ENCODE measurements around the gene SRSF11.

Gene SRSF11

GRCh38 chr1:70220517-70221237 is 503 bp upstream of the SRSF11 start:
- in situ Hi-C loops (cut with MboI; ENCODE audit: low sequenced_read_pairs) = no loop called here

- in situ Hi-C loops (cut with MboI; ENCODE audit: low sequenced_read_pairs) = no loop called here
These were observed 1.6 kb downstream of the SRSF11 start for GRCh38 chr1:70222716-70223235.

- in situ Hi-C loops (cut with MboI; ENCODE audit: low sequenced_read_pairs) = no loop called here
These were observed 3.8 kb downstream of the SRSF11 start for GRCh38 chr1:70224954-70225353.

- in situ Hi-C loops (cut with MboI; ENCODE audit: low sequenced_read_pairs) = no loop called here
These were observed 6.3 kb downstream of the SRSF11 start for GRCh38 chr1:70227439-70227838.

GRCh38 chr1:70228670-70229069 is 7.5 kb downstream of the SRSF11 start:
- in situ Hi-C loops (cut with MboI; ENCODE audit: low sequenced_read_pairs) = no loop called here

- in situ Hi-C loops (cut with MboI; ENCODE audit: low sequenced_read_pairs) = no loop called here
These were observed 10.3 kb downstream of the SRSF11 start for GRCh38 chr1:70231475-70231874.

GRCh38 chr1:70234733-70235132 is 13.6 kb downstream of the SRSF11 start:
- in situ Hi-C loops (cut with MboI; ENCODE audit: low sequenced_read_pairs) = no loop called here

GRCh38 chr1:70239940-70240339 is 18.8 kb downstream of the SRSF11 start:
- in situ Hi-C loops (cut with MboI; ENCODE audit: low sequenced_read_pairs) = no loop called here

- in situ Hi-C loops (cut with MboI; ENCODE audit: low sequenced_read_pairs) = no loop called here
These were observed 25.9 kb downstream of the SRSF11 start for GRCh38 chr1:70247122-70247521.

GRCh38 chr1:70247768-70248167 is 26.6 kb downstream of the SRSF11 start:
- in situ Hi-C loops (cut with MboI; ENCODE audit: low sequenced_read_pairs) = no loop called here

GRCh38 chr1:70248729-70249128 is 27.5 kb downstream of the SRSF11 start:
- in situ Hi-C loops (cut with MboI; ENCODE audit: low sequenced_read_pairs) = no loop called here

GRCh38 chr1:70256664-70257063 is 35.5 kb downstream of the SRSF11 start:
- in situ Hi-C loops (cut with MboI; ENCODE audit: low sequenced_read_pairs) = no loop called here

- in situ Hi-C loops (cut with MboI; ENCODE audit: low sequenced_read_pairs) = no loop called here
These were observed 43.7 kb downstream of the SRSF11 start for GRCh38 chr1:70264839-70265238.

- in situ Hi-C loops (cut with MboI; ENCODE audit: low sequenced_read_pairs) = no loop called here
These were observed 44.8 kb downstream of the SRSF11 start for GRCh38 chr1:70265946-70266345.

GRCh38 chr1:70277875-70278274 is 56.7 kb downstream of the SRSF11 start:
- in situ Hi-C loops (cut with MboI; ENCODE audit: low sequenced_read_pairs) = no loop called here

- in situ Hi-C loops (cut with MboI; ENCODE audit: low sequenced_read_pairs) = no loop called here
These were observed 57.5 kb downstream of the SRSF11 start for GRCh38 chr1:70278710-70279109.

GRCh38 chr1:70284366-70284765 is 63.2 kb downstream of the SRSF11 start:
- in situ Hi-C loops (cut with MboI; ENCODE audit: low sequenced_read_pairs) = no loop called here

GRCh38 chr1:70286453-70286852 is 65.3 kb downstream of the SRSF11 start:
- in situ Hi-C loops (cut with MboI; ENCODE audit: low sequenced_read_pairs) = no loop called here

GRCh38 chr1:70288166-70288565 is 67.0 kb downstream of the SRSF11 start:
- in situ Hi-C loops (cut with MboI; ENCODE audit: low sequenced_read_pairs) = no loop called here

- in situ Hi-C loops (cut with MboI; ENCODE audit: low sequenced_read_pairs) = no loop called here
These were observed 69.0 kb downstream of the SRSF11 start for GRCh38 chr1:70290218-70290617.

- in situ Hi-C loops (cut with MboI; ENCODE audit: low sequenced_read_pairs) = no loop called here
These were observed 72.1 kb downstream of the SRSF11 start for GRCh38 chr1:70293186-70293843.

- in situ Hi-C loops (cut with MboI; ENCODE audit: low sequenced_read_pairs) = no loop called here
These were observed 74.6 kb downstream of the SRSF11 start for GRCh38 chr1:70295749-70296148.

All from hTERT RPE-1 (cell line).